K562 (cell line): ENCODE data around the gene TEX264. TPM values are rescaled to one million over a fixed set of nuclear protein-coding genes. Genes with fewer than 3 reads are reported as not detected.

Experiments
- ATAC-seq: fragments of 200-7000 bp; cut with Tn5 transposase; 3 replicates; pipeline ENCODE4 v1.9.1; 2020; ENCODE audit warnings: moderate library complexity
- BruUV-seq: library from RNA; stranded (reverse); fragments of 400-500 nt; replicated peaks from 2 replicates; lab custom pipeline; 2021; lab: Mats Ljungman, UMichigan
- CTCF ChIA-PET: fragments of 300-600 bp; formaldehyde crosslinking; extraction: SDS; loops from one replicate; lab custom pipeline; 2021; ENCODE audit warnings: low intra/inter-chr PET ratio; lab: Yijun Ruan, JAX
- POLR2A ChIA-PET: fragments of 300-600, 350-650 bp; sonication (Branson Sonifier 250); formaldehyde crosslinking; extraction: SDS; loops from one replicate; lab custom pipeline; 2021; ENCODE audit warnings: antibody characterized with exemption, inconsistent platforms; lab: Yijun Ruan, JAX
- DNase-seq, 4 experiments: peaks; one replicate each; pipeline versions ENCODE4 v3.0.0 to v3.0.0-alpha.2; 2011 to 2018; ENCODE audit warnings: low spot score in 3 of 4, mixed read lengths in 3 of 4; ENCODE audit errors: extremely low read depth in 1 of 4
- FAIRE-seq: peaks from 2 replicates; lab custom pipeline; 2011; peaks lifted over from hg19 to GRCh38; lab: Jason Lieb, UNC
- H2AFZ ChIP-seq: 2 replicates; pipeline ENCODE4 v1.6.0; 2011; ENCODE audit warnings: low read depth, low read length, control low read depth, inconsistent platforms
- H3K27ac ChIP-seq: fragments of 200-600 bp; 3 replicates; pipeline ENCODE4 v1.8.0; 2011; ENCODE audit warnings: low read depth, mild to moderate bottlenecking, control low read depth, inconsistent platforms, low read length, moderate library complexity, mixed read lengths; ENCODE audit errors: extremely low read depth
- H3K27me3 ChIP-seq, 2 experiments: fragments of 300-600 bp in 1 of 2; 2 replicates in 1 of 2; 3 replicates in 1 of 2; pipeline versions ENCODE4 v1.6.0 to v1.8.0; 2011; ENCODE audit warnings: inconsistent platforms in 2 of 2, low read length in 2 of 2, mild to moderate bottlenecking in 1 of 2, mixed read lengths in 1 of 2, moderate library complexity in 1 of 2; ENCODE audit not compliant: control insufficient read depth in 2 of 2, insufficient read depth in 2 of 2
- H3K36me3 ChIP-seq: fragments of 300-600 bp; 3 replicates; pipeline ENCODE4 v1.8.0; 2011; ENCODE audit warnings: mild to moderate bottlenecking, low read length, inconsistent platforms; ENCODE audit not compliant: control insufficient read depth, insufficient read depth
- H3K4me1 ChIP-seq, 2 experiments: fragments of 200-600 bp in 1 of 2; replicated peaks in 1 of 2; 2 replicates in 1 of 2; 3 replicates in 1 of 2; pipeline versions ENCODE4 v1.5.1 to v1.8.0; 2011; ENCODE audit warnings: inconsistent platforms in 2 of 2, low read length in 2 of 2, mild to moderate bottlenecking in 1 of 2, mixed read lengths in 1 of 2, moderate library complexity in 1 of 2; ENCODE audit not compliant: control insufficient read depth in 2 of 2, insufficient read depth in 2 of 2
- H3K4me2 ChIP-seq: 2 replicates; pipeline ENCODE4 v1.6.1; 2011; ENCODE audit warnings: low read length, control low read depth, inconsistent platforms, mixed read lengths; ENCODE audit not compliant: insufficient read depth
- H3K4me3 ChIP-seq: fragments of 200-600 bp; sonication (generic), shearing (Covaris generic); 2 replicates; pipeline ENCODE4 v1.5.1; 2016; ENCODE audit warnings: control low read depth, inconsistent platforms
- H3K79me2 ChIP-seq: fragments of 200-600 bp; 3 replicates; pipeline ENCODE4 v1.8.0; 2011; ENCODE audit warnings: low read length, inconsistent platforms; ENCODE audit not compliant: control insufficient read depth, insufficient read depth
- H3K9ac ChIP-seq, 2 experiments: 2 replicates each; pipeline versions ENCODE4 v1.6.0 to v1.6.1; 2011; ENCODE audit warnings: low read depth in 2 of 2, low read length in 2 of 2, control low read depth in 1 of 2, inconsistent platforms in 1 of 2, mild to moderate bottlenecking in 1 of 2, mixed read lengths in 1 of 2; ENCODE audit not compliant: insufficient read depth in 1 of 2
- H3K9me1 ChIP-seq: one replicate; pipeline ENCODE4 v1.6.0; 2011; ENCODE audit warnings: inconsistent platforms, mild to moderate bottlenecking, low read length, moderate library complexity; ENCODE audit not compliant: control insufficient read depth, insufficient read depth
- H3K9me3 ChIP-seq: replicated peaks from 2 replicates; pipeline ENCODE4 v1.5.1; 2011; ENCODE audit warnings: low read depth, low read length, inconsistent platforms; ENCODE audit not compliant: control insufficient read depth, insufficient read depth
- H4K20me1 ChIP-seq: replicated peaks from 2 replicates; pipeline ENCODE4 v1.6.1; 2011; ENCODE audit warnings: low read length, inconsistent platforms, mixed read lengths; ENCODE audit not compliant: control insufficient read depth, insufficient read depth
- CBFA2T3 ChIP-seq: fragments of 450-650 bp; IDR thresholded peaks from 2 replicates; pipeline ENCODE4 v1.6.1; 2017
- CHCHD3 ChIP-seq: fragments of 250-450 bp; sonication (Bioruptor Pico); IDR thresholded peaks from 2 replicates; pipeline ENCODE4 v2.1.2; 2022; ENCODE audit warnings: mild to moderate bottlenecking
- EGR1 ChIP-seq: fragments of 450-650 bp; conservative IDR thresholded peaks from 2 replicates; pipeline ENCODE4 v1.6.1; 2017; ENCODE audit warnings: mild to moderate bottlenecking
- ETV1 ChIP-seq: fragments of 450-650 bp; conservative IDR thresholded peaks from 2 replicates; pipeline ENCODE4 v1.6.1; 2016; ENCODE audit warnings: missing genetic modification characterization, control low read depth, low read depth, missing compliant biosample characterization
- FIP1L1 ChIP-seq: fragments of 200-400 bp; formaldehyde crosslinking; IDR thresholded peaks from 2 replicates; pipeline ENCODE4 v1.6.1; 2018; ENCODE audit warnings: mild to moderate bottlenecking, low read depth, low read length; ENCODE audit not compliant: poor library complexity, severe bottlenecking
- FOXP1 ChIP-seq: sonication (generic); formaldehyde crosslinking; IDR thresholded peaks from 2 replicates; pipeline ENCODE4 v1.8.0; 2022; ENCODE audit warnings: mild to moderate bottlenecking, missing genetic modification reagents
- GABPA ChIP-seq: fragments of 200-800 bp; sonication (Bioruptor generic); conservative IDR thresholded peaks from 2 replicates; pipeline ENCODE4 v1.6.1; 2016; ENCODE audit warnings: low read depth, missing genetic modification characterization, missing compliant biosample characterization
- GATAD2B ChIP-seq: fragments of 450-650 bp; IDR thresholded peaks from 2 replicates; pipeline ENCODE4 v1.6.1; 2017; ENCODE audit warnings: mild to moderate bottlenecking, borderline replicate concordance
- HOXB6 ChIP-seq: fragments of 250-450 bp; sonication (Bioruptor Pico); IDR thresholded peaks from 2 replicates; pipeline ENCODE4 v1.5.1; 2022; ENCODE audit warnings: mild to moderate bottlenecking, borderline replicate concordance
- MCM7 ChIP-seq, 2 experiments: fragments of 450-650 bp; IDR thresholded peaks; 2 replicates each; pipeline ENCODE4 v1.6.1; 2016 to 2018
- MIER1 ChIP-seq: fragments of 450-650 bp; IDR thresholded peaks from 2 replicates; pipeline ENCODE4 v1.6.1; 2016; ENCODE audit warnings: antibody characterized with exemption, mild to moderate bottlenecking, low read depth
- RBFOX2 ChIP-seq: fragments of 200-400 bp; formaldehyde crosslinking; IDR thresholded peaks from 2 replicates; pipeline ENCODE4 v1.6.1; 2017; ENCODE audit warnings: low read depth, mild to moderate bottlenecking, low read length, moderate library complexity
- TAL1 ChIP-seq: fragments of 450-650 bp; IDR thresholded peaks from 2 replicates; pipeline ENCODE4 v1.6.1; 2016; ENCODE audit warnings: mild to moderate bottlenecking
- TCF3 ChIP-seq: sonication (generic); formaldehyde crosslinking; IDR thresholded peaks from 2 replicates; pipeline ENCODE4 v1.4.0; 2020; ENCODE audit warnings: mild to moderate bottlenecking, missing genetic modification reagents
- VEZF1 ChIP-seq: fragments of 200-800 bp; sonication (Bioruptor generic); IDR thresholded peaks from 2 replicates; pipeline ENCODE4 v1.6.1; 2017; ENCODE audit warnings: missing genetic modification characterization, missing compliant biosample characterization
- WGBS: fragments of 100-300 bp; shearing (Covaris generic); methylation state at CpG from one replicate; pipeline ENCODE4 v1.1.6; 2016; ENCODE audit warnings: low coverage, mixed read lengths; ENCODE audit not compliant: insufficient coverage; ENCODE audit errors: missing lambda C conversion rate; 5-methylcytosine and 5-hydroxymethylcytosine counted together
- in situ Hi-C: fragments of 300-500 bp; cut with MboI; formaldehyde crosslinking; loops from 4 replicates; pipeline ENCODE4 v1.15.0; 2018; ENCODE audit warnings: inconsistent platforms, mixed read lengths
- intact Hi-C: fragments of 100-400 bp; cut with micrococcal nuclease; formaldehyde crosslinking; loops from 2 replicates; pipeline ENCODE4 v1.14.2; 2022
- polyA plus RNA-seq, 8 experiments: library from polyadenylated mRNA; depleted of rRNA in 4 of 8; stranded (reverse) in 5 of 8; unstranded in 3 of 8; fragments of >200 nt; fragmentation: Nextera tagmentation in 2 of 8; fragmentation: Illumina TruSeq in 1 of 8; extraction: Ambion mirVana in 2 of 8; extraction: Trizol in 1 of 8; gene quantifications; 2 replicates each; pipeline versions ENCODE4 v1.2.1 to v1.2.3, GENCODE V29; 2011 to 2014; ENCODE audit warnings: inconsistent platforms in 1 of 8, missing spikeins in 1 of 8
- total RNA-seq, 7 experiments: library from RNA; depleted of rRNA in 6 of 7; stranded (reverse); fragments of >200 nt in 6 of 7; fragmentation: Illumina TruSeq in 2 of 7; extraction: Trizol in 2 of 7; gene quantifications; 2 replicates each; pipeline versions ENCODE4 v1.2.1 to v1.2.3, GENCODE V29; 2011 to 2021; ENCODE audit warnings: low replicate concordance in 1 of 7
- TF ChIP-seq, protein P1 (sequence below): fragments of 250-450 bp; sonication (Bioruptor Pico); IDR thresholded peaks from 2 replicates; pipeline ENCODE4 v1.5.0; 2022; ENCODE audit warnings: mild to moderate bottlenecking
- TF ChIP-seq, protein P2 (sequence below): sonication (generic); formaldehyde crosslinking; IDR thresholded peaks from 2 replicates; pipeline ENCODE4 v1.8.0; 2022; ENCODE audit warnings: missing genetic modification reagents, mild to moderate bottlenecking, borderline replicate concordance

TEX264 gene
- total and polyA plus RNA-seq, 9 of the 15 experiments (the other 6 are each of a cell fraction or from before 2014, with no cell fraction given), result 4.1 to 47.0 (median 31.0) TPM

- BruUV-seq, result no TSS peak
- no peaks in the 10 kb centered on the region; the same call in none of the 3 replicates for H3K79me2 ChIP-seq
- H3K4me2 ChIP-seq, result no peak overlapping the region
- POLR2A ChIA-PET, result no interaction called here
- H3K27me3 ChIP-seq, result no peaks in the 10 kb centered on the region
- H2AFZ ChIP-seq, result no peak overlapping the region
- H4K20me1 ChIP-seq, result 0 out of 2 replicates have a peak, but pooled peaks cover 6% of the 10 kb centered on the region
- FAIRE-seq (no peak), ATAC-seq (no peak), DNase-seq (peak; percentile 43 to 54 (median 44))
- no peak overlapping the region for H3K27ac ChIP-seq
- in situ Hi-C loops (loop anchor here (25.0 kb wide), 1 partner anchor 1049 kb away; no protein-coding TSS in a partner anchor), intact Hi-C loops (no loop called here)
- peaks cover 18 to 25% of the 10 kb centered on the region in 2 experiments for H3K4me1 ChIP-seq
- no peak overlapping the region for H3K9ac ChIP-seq
- no peaks in the 10 kb centered on the region for H3K9me3 ChIP-seq
- H3K9me1 ChIP-seq, result peaks cover 7% of the 10 kb centered on the region
- no peak overlapping the region for H3K4me3 ChIP-seq
- 67% methylated on average over 3 of the region's 10 CpGs for WGBS
- peaks cover 51% of the 10 kb centered on the region; the same call in 2 of the 3 replicates for H3K36me3 ChIP-seq
- CTCF ChIA-PET, result no interaction called here
- TF ChIP-seq MIER1, result no peak
- TF ChIP-seq CBFA2T3, result peak; percentile 14; the same call in 1 of the 2 replicates
- TF ChIP-seq TAL1, result no peak
- no peak for TF ChIP-seq CHCHD3 (CRISPR knock-in tag)
- peak; percentile 33; the same call in 1 of the 2 replicates for TF ChIP-seq ETV1 (tag)
- TF ChIP-seq, protein P1, sequence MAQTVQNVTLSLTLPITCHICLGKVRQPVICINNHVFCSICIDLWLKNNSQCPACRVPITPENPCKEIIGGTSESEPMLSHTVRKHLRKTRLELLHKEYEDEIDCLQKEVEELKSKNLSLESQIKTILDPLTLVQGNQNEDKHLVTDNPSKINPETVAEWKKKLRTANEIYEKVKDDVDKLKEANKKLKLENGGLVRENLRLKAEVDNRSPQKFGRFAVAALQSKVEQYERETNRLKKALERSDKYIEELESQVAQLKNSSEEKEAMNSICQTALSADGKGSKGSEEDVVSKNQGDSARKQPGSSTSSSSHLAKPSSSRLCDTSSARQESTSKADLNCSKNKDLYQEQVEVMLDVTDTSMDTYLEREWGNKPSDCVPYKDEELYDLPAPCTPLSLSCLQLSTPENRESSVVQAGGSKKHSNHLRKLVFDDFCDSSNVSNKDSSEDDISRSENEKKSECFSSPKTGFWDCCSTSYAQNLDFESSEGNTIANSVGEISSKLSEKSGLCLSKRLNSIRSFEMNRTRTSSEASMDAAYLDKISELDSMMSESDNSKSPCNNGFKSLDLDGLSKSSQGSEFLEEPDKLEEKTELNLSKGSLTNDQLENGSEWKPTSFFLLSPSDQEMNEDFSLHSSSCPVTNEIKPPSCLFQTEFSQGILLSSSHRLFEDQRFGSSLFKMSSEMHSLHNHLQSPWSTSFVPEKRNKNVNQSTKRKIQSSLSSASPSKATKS (CRISPR knock-in tag), result no peak
- peak; percentile 27; the same call in 1 of the 2 replicates for TF ChIP-seq GABPA (tag)
- TF ChIP-seq HOXB6 (CRISPR knock-in tag), result no peak
- no peak for TF ChIP-seq MCM7 (IDR thresholded peaks at IDR 0.05)
- 0 out of 2 replicates have a peak, but pooled peaks have one; percentile 35 for TF ChIP-seq EGR1
- TF ChIP-seq GATAD2B, result no peak
- TF ChIP-seq RBFOX2, result 0 out of 2 replicates have a peak, but pooled peaks have one; percentile 2
- TF ChIP-seq, protein P2, sequence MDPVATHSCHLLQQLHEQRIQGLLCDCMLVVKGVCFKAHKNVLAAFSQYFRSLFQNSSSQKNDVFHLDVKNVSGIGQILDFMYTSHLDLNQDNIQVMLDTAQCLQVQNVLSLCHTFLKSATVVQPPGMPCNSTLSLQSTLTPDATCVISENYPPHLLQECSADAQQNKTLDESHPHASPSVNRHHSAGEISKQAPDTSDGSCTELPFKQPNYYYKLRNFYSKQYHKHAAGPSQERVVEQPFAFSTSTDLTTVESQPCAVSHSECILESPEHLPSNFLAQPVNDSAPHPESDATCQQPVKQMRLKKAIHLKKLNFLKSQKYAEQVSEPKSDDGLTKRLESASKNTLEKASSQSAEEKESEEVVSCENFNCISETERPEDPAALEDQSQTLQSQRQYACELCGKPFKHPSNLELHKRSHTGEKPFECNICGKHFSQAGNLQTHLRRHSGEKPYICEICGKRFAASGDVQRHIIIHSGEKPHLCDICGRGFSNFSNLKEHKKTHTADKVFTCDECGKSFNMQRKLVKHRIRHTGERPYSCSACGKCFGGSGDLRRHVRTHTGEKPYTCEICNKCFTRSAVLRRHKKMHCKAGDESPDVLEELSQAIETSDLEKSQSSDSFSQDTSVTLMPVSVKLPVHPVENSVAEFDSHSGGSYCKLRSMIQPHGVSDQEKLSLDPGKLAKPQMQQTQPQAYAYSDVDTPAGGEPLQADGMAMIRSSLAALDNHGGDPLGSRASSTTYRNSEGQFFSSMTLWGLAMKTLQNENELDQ, result no peak
- TF ChIP-seq VEZF1 (CRISPR knock-in tag), result peak; percentile 52; the same call in 1 of the 2 replicates
- no peak for TF ChIP-seq FOXP1 (CRISPR knock-in tag)
- no peak for TF ChIP-seq FIP1L1
- peak; percentile 7; the same call in 1 of the 2 replicates for TF ChIP-seq TCF3 (CRISPR knock-in tag)
Measured at GRCh38 chr3:51686512-51687215, 15.6 kb downstream of the TEX264 start.
